Cardiac septum (tissue), 1 donor: Measurements from ENCODE around the gene EID1. TPM values are rescaled to one million over a fixed set of nuclear protein-coding genes. Genes with fewer than 3 reads are reported as not detected.
"Not testable (repeated sequence)": the region's sequence is repeated elsewhere in the genome, so short reads cannot be mapped to it uniquely, and the experiment has no call there.

ENCODE experiments used
- DNase-seq: peaks from one replicate; pipeline ENCODE4 v3.0.0-alpha.2; 2020; ENCODE audit warnings: low spot score
- intact Hi-C: fragments of 100-400 bp; cut with DNase I; formaldehyde crosslinking; loops from one replicate; pipeline ENCODE4 v1.14.0; 2022
- long read RNA-seq: library from polyadenylated mRNA; unstranded; transcript quantifications from one replicate; pipeline ENCODE4 v2.0.0, GENCODE V29; 2021
- total RNA-seq: library from RNA; stranded (reverse); fragmentation: NEBNext Ultra II Directional; extraction: Animal tissue kit (Norgen Biotek cat#: 25700); gene quantifications from one replicate; pipeline ENCODE4 v1.2.1, GENCODE V29; 2021
- donor health status: DM: no; HTN: no; CAD: no.

EID1 gene
- 201 TPM for total RNA-seq
- long read RNA-seq, transcript EID1-201 (1 exons, 2,298 nt), result major isoform, 526 of 527 reads
- long read RNA-seq, partial matches to known transcripts, result 0 of 527 reads
- long read RNA-seq, other reads (novel, unspliced or antisense), result 1 of 527 reads

DNA sequence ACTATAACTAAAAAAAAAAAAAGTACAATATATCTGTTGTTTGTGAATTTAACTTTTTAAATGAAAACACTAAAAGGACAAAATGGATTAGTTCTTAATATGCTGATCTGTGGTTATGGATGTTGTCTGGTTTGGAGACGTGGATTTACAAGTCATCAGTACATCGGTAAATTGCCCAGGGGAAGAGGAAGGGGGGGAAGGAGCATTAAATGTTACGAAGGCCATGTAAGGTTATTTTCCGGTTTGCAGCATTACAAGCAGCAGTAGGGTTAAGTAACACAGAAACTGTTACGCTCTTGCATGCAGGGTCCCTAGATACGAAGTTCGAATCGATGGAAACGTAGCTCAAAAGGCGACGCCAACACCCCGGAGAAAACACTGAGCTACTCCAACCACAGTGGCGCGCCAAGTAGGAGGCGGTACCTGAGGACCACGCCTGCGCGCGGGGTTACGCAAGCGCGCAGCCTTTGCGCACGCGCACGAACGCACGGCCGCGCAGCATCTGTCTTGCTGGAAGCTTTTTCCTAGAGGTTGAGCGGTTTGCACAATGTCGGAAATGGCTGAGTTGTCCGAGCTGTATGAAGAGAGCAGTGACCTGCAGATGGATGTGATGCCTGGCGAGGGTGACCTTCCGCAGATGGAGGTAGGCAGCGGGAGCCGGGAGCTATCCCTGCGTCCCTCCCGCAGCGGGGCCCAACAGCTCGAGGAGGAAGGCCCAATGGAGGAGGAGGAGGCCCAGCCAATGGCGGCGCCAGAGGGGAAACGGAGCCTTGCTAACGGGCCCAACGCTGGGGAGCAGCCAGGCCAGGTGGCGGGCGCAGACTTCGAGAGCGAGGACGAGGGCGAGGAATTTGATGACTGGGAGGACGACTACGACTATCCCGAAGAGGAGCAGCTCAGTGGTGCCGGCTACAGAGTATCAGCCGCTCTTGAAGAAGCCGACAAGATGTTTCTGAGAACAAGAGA, at the start of gene EID1:
TSS of gene EID1 (plus strand) at position 505 of the 966 bp plus-strand sequence. CDS start at position 548, 43 bp downstream.
- peak; percentile 97 for DNase-seq
- intact Hi-C loops, result loop anchor here (1.0 to 5.0 kb wide), 3 partner anchors 97 to 277 kb away; partner anchors contain the start of genes COPS2 and SECISBP2L

- no peak for DNase-seq
- intact Hi-C loops, result no loop called here
Measured at GRCh38 chr15:48828471-48828870, 49.5 kb upstream of the EID1 start.

- intact Hi-C loops, result no loop called here
Measured at GRCh38 chr15:48828906-48829305, 49.0 kb upstream of the EID1 start.

GRCh38 chr15:48832648-48833047, 45.3 kb upstream of the EID1 start:
- intact Hi-C loops, result no loop called here
- no peak for DNase-seq

More at GRCh38 chr15:48828906-48829305, 49.0 kb upstream of the EID1 start:
- no peak for DNase-seq

- intact Hi-C loops, result no loop called here
- no peak for DNase-seq
Measured at GRCh38 chr15:48833526-48834239, 44.3 kb upstream of the EID1 start.

DNA sequence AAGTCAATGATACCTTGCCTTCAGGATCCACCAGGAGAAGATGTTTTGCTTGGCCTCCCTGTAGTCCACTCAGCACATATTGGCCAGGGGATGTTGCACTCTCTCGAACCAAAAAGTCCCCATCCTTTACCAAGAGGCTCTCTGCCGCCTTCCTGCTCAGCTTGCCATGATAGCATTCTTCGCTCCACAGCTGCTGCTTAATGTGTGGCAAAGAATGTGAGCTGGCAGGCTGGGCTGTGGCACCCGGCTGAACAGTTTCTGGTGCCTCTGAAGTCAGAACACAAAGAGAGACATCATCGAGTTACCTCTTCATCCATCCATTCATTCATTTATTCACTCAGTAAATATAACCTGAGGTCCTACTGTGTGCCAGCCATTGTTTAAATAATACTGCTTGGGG, 43.2 kb upstream of the EID1 start:
- DNase-seq, result no peak
- intact Hi-C loops, result no loop called here

- intact Hi-C loops, result no loop called here
- DNase-seq, result no peak
Measured at GRCh38 chr15:48842501-48842900, 35.4 kb upstream of the EID1 start.

- no peak for DNase-seq
- intact Hi-C loops, result no loop called here
Measured at GRCh38 chr15:48845123-48845522, 32.8 kb upstream of the EID1 start.

- DNase-seq, result no peak
- intact Hi-C loops, result no loop called here
Measured at GRCh38 chr15:48850648-48851047, 27.3 kb upstream of the EID1 start.

- intact Hi-C loops, result no loop called here
- DNase-seq, result no peak
Measured at GRCh38 chr15:48851956-48852355, 26.0 kb upstream of the EID1 start.

DNA sequence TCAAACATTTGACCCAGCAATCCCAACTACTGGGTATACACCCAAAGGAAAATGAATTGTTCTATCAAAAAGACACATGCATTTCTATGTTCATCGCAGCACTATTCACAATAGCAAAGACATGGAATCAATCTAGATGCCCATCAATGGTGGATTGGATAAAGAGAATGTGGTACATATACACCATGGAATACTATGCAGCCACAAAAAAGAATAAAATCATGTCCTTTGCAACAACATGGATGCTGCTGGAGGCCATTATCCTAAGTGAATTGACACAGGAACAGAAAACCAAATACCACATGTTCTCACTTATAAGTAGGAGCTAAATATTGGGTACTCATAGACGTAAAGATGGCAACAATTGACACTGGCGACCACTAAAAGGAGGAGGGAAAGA, 23.5 kb upstream of the EID1 start:
- intact Hi-C loops, DNase-seq: not testable (repeated sequence)

- DNase-seq, result no peak
- intact Hi-C loops, result no loop called here
Measured at GRCh38 chr15:48855501-48856440, 22.2 kb upstream of the EID1 start.

- DNase-seq, result no peak
- intact Hi-C loops, result no loop called here
Measured at GRCh38 chr15:48856942-48857341, 21.0 kb upstream of the EID1 start.

DNA sequence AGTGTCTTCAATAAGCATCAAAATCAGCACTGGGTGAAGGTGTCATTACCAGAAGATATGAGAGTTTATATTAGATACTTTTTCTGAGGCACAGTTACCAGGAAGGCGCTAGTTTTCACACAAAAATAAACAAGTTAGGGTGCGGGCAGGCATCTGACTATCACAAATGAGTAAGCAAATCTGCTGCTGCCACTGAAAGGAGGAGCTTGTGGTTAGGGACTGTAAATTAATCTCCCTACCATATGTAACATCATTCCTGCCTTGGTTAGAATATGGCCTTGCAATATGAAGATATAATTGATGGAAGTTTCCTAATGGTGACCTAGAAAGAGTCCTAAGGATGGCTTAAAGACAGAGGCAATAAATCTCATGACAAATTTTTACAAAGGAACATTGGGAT, 19.5 kb upstream of the EID1 start:
- intact Hi-C loops, result no loop called here
- DNase-seq, result no peak

- no peak for DNase-seq
- intact Hi-C loops, result no loop called here
Measured at GRCh38 chr15:48859426-48859825, 18.5 kb upstream of the EID1 start.

GRCh38 chr15:48861813-48862431, 16.0 kb upstream of the EID1 start:
- DNase-seq, result no peak
- intact Hi-C loops, result loop anchor here (5.0 kb wide), 2 partner anchors 560 to 1285 kb away; partner anchors contain the start of gene FGF7

GRCh38 chr15:48862705-48863104, 15.2 kb upstream of the EID1 start:
- intact Hi-C loops, result loop anchor here (5.0 kb wide), 2 partner anchors 560 to 1285 kb away; partner anchors contain the start of gene FGF7
- DNase-seq, result no peak

GRCh38 chr15:48865370-48866079, 12.4 kb upstream of the EID1 start:
- intact Hi-C loops, result loop anchor here (5.0 kb wide), 1 partner anchor 277 kb away; no protein-coding TSS in a partner anchor

More at GRCh38 chr15:48865370-48866079, 12.4 kb upstream of the EID1 start:
- DNase-seq, result no peak
